GM23338 (cell line): ENCODE data around the gene RGS17. TPM values are rescaled to one million over a fixed set of nuclear protein-coding genes. Genes with fewer than 3 reads are reported as not detected.

Experiments
- ATAC-seq: fragments of 200-7000 bp; cut with Tn5 transposase; 3 replicates; pipeline ENCODE4 v1.9.1; 2020
- DNase-seq: peaks from one replicate; pipeline ENCODE4 v3.0.0-alpha.2; 2015; ENCODE audit warnings: low spot score
- H2AFZ ChIP-seq: fragments of 200-600 bp; sonication (generic); 2 replicates; pipeline ENCODE4 v1.8.0; 2016; ENCODE audit warnings: antibody characterized with exemption, mild to moderate bottlenecking, moderate library complexity
- H3F3A ChIP-seq: fragments of 200-600 bp; sonication (generic); replicated peaks from 2 replicates; pipeline ENCODE4 v1.8.0; 2017; ENCODE audit warnings: antibody characterized with exemption, mixed run types, low read depth
- H3K27ac ChIP-seq: fragments of 200-600 bp; sonication (generic); 2 replicates; pipeline ENCODE4 v1.6.1; 2016; ENCODE audit warnings: low read depth
- H3K27me3 ChIP-seq: fragments of 200-600 bp; sonication (generic); 2 replicates; pipeline ENCODE4 v1.8.0; 2016; ENCODE audit warnings: mild to moderate bottlenecking, mixed run types, moderate library complexity; ENCODE audit not compliant: insufficient read depth
- H3K36me3 ChIP-seq: fragments of 200-600 bp; sonication (generic); 2 replicates; pipeline ENCODE4 v1.8.0; 2016; ENCODE audit warnings: mild to moderate bottlenecking; ENCODE audit not compliant: insufficient read depth
- H3K4me1 ChIP-seq: fragments of 200-600 bp; sonication (generic); 2 replicates; pipeline ENCODE4 v1.8.0; 2016; ENCODE audit warnings: mild to moderate bottlenecking, moderate library complexity; ENCODE audit not compliant: insufficient read depth
- H3K4me2 ChIP-seq: fragments of 200-600 bp; sonication (generic); 2 replicates; pipeline ENCODE4 v1.7.1; 2017; ENCODE audit warnings: mixed run types
- H3K4me3 ChIP-seq: fragments of 200-600 bp; sonication (generic); 2 replicates; pipeline ENCODE4 v1.6.1; 2016; ENCODE audit warnings: mixed run types
- H3K79me2 ChIP-seq: fragments of 200-600 bp; sonication (generic); replicated peaks from 2 replicates; pipeline ENCODE4 v1.8.0; 2017; ENCODE audit warnings: mild to moderate bottlenecking; ENCODE audit not compliant: insufficient read depth
- H3K9me2 ChIP-seq: fragments of 200-600 bp; sonication (generic); 2 replicates; pipeline ENCODE4 v1.8.0; 2017; ENCODE audit not compliant: insufficient read depth
- H4K20me1 ChIP-seq: fragments of 200-600 bp; sonication (generic); replicated peaks from 2 replicates; pipeline ENCODE4 v1.8.0; 2017; ENCODE audit warnings: mild to moderate bottlenecking; ENCODE audit not compliant: insufficient read depth
- H3K27ac Mint-ChIP-seq: 2 replicates; pipeline ENCODE4 v1.8.0; 2020; ENCODE audit warnings: inconsistent platforms, mild to moderate bottlenecking, moderate library complexity, mixed read lengths
- H3K27me3 Mint-ChIP-seq: 3 replicates; pipeline ENCODE4 v1.8.0; 2022; ENCODE audit warnings: low read depth, mild to moderate bottlenecking, moderate library complexity, mixed read lengths, inconsistent platforms; ENCODE audit not compliant: insufficient read depth, poor library complexity
- H3K36me3 Mint-ChIP-seq: 3 replicates; pipeline ENCODE4 v1.8.0; 2021; ENCODE audit warnings: low read depth, mild to moderate bottlenecking, inconsistent platforms, moderate library complexity, mixed read lengths
- H3K4me1 Mint-ChIP-seq: 3 replicates; pipeline ENCODE4 v1.8.0; 2020; ENCODE audit warnings: mild to moderate bottlenecking, inconsistent platforms, mixed read lengths
- H3K4me3 Mint-ChIP-seq: 3 replicates; pipeline ENCODE4 v1.8.0; 2021; ENCODE audit warnings: moderate library complexity, mild to moderate bottlenecking, inconsistent platforms, mixed read lengths
- H3K9me3 Mint-ChIP-seq: 3 replicates; pipeline ENCODE4 v1.8.0; 2020; ENCODE audit warnings: moderate library complexity, mild to moderate bottlenecking, inconsistent platforms, mixed read lengths
- CREB1 ChIP-seq: fragments of 250-450 bp; sonication (Bioruptor Pico); IDR thresholded peaks from 2 replicates; pipeline ENCODE4 v1.5.0; 2020; ENCODE audit warnings: low read depth, mild to moderate bottlenecking, moderate library complexity
- EZH2phosphoT487 ChIP-seq: fragments of 200-600 bp; sonication (generic); IDR thresholded peaks from one replicate; pipeline ENCODE4 v1.8.1; 2018; ENCODE audit warnings: antibody characterized with exemption; ENCODE audit not compliant: unreplicated experiment
- JUNB ChIP-seq: IDR thresholded peaks from one replicate; pipeline ENCODE4 v1.6.1; 2016; ENCODE audit warnings: antibody characterized with exemption; ENCODE audit not compliant: unreplicated experiment
- NANOG ChIP-seq: IDR thresholded peaks from 2 replicates; pipeline ENCODE4 v1.6.1; 2016; ENCODE audit warnings: antibody characterized with exemption, borderline replicate concordance
- POLR2AphosphoS5 ChIP-seq: IDR thresholded peaks from 2 replicates; pipeline ENCODE4 v1.6.1; 2016; ENCODE audit warnings: antibody characterized with exemption, low read depth
- REST ChIP-seq: IDR thresholded peaks from one replicate; pipeline ENCODE4 v1.6.1; 2018; ENCODE audit warnings: antibody characterized with exemption; ENCODE audit not compliant: unreplicated experiment
- STAT1 ChIP-seq: IDR thresholded peaks from one replicate; pipeline ENCODE4 v1.6.1; 2016; ENCODE audit warnings: antibody characterized with exemption; ENCODE audit not compliant: unreplicated experiment
- ZNF114 ChIP-seq: fragments of 250-450 bp; sonication (Bioruptor Pico); IDR thresholded peaks from 2 replicates; pipeline ENCODE4 v1.5.0; 2020; ENCODE audit warnings: mild to moderate bottlenecking, moderate library complexity
- ZNF331 ChIP-seq: fragments of 250-450 bp; sonication (Bioruptor Pico); IDR thresholded peaks from 2 replicates; pipeline ENCODE4 v1.5.0; 2020; ENCODE audit warnings: low read depth, mild to moderate bottlenecking, moderate library complexity
- ZNF462 ChIP-seq: fragments of 250-450 bp; sonication (Bioruptor Pico); IDR thresholded peaks from 2 replicates; pipeline ENCODE4 v1.5.0; 2020; ENCODE audit warnings: mild to moderate bottlenecking, moderate library complexity
- polyA plus RNA-seq: library from polyadenylated mRNA; unstranded; fragments of >200 nt; fragmentation: Nextera tagmentation; extraction: Ambion mirVana; gene quantifications from 2 replicates; pipeline ENCODE4 v1.2.1, GENCODE V29; 2016
- total RNA-seq: library from RNA; depleted of rRNA; stranded (reverse); fragments of >200 nt; shearing (Covaris generic); gene quantifications from 2 replicates; pipeline ENCODE4 v1.2.3, GENCODE V29; 2014
- TF ChIP-seq, protein P1 (sequence below): IDR thresholded peaks from 2 replicates; pipeline ENCODE4 v1.6.1; 2016; ENCODE audit warnings: antibody characterized with exemption

The RGS17 gene
- total and polyA plus RNA-seq, 2 experiments from 2014 or later, result 12.1 to 12.3 TPM

DNA sequence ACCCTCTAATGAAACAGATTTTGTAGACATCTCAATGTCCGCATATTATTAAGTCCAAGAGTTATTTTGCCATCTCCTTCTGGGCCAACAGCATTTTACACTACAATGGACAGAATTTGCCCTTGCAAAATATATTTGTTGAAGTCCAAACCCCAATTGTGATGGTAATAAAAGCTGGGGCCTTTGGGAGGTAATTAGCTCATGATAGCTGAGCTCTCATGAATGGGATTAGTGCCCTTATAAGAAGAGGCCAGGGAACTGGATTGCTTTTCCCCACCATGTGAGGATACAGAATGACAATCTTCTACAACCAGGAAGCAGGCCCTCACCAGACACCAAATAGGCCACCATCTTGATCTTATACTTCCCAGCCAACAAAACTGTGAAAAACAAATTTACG is 83.7 kb downstream of the RGS17 start (continued):
- no peak for TF ChIP-seq EZH2phosphoT487
- TF ChIP-seq POLR2AphosphoS5, result no peak
- no peak for TF ChIP-seq REST

- Histone ChIP-seq H3K4me2 (no peak overlapping the region), H2AFZ (no peak overlapping the region), H3K4me1 (no peaks in the 10 kb centered on the region), H4K20me1 (no peaks in the 10 kb centered on the region), H3K27ac (no peak overlapping the region), H3K9me2 (peaks cover 7% of the 10 kb centered on the region; the same call in 1 of the 2 replicates), H3K27me3 (no peaks in the 10 kb centered on the region), H3K79me2 (no peaks in the 10 kb centered on the region), H3K4me3 (no peak overlapping the region), H3F3A (no peaks in the 10 kb centered on the region), H3K36me3 (no peaks in the 10 kb centered on the region)
- H3K4me3 Mint-ChIP-seq, result no peak overlapping the region
- H3K36me3 Mint-ChIP-seq, result 0 out of 3 replicates have a peak, but pooled peaks cover 5% of the 10 kb centered on the region
- H3K27me3 Mint-ChIP-seq, result no peaks in the 10 kb centered on the region
- H3K9me3 Mint-ChIP-seq, result no peaks in the 10 kb centered on the region
- DNase-seq (no peak), ATAC-seq (no peak)
- no peak overlapping the region for H3K27ac Mint-ChIP-seq
- H3K4me1 Mint-ChIP-seq, result peaks cover 28% of the 10 kb centered on the region
- TF ChIP-seq STAT1 (no peak), POLR2AphosphoS5 (no peak), ZNF462 (CRISPR knock-in tag) (no peak), ZNF331 (no peak), JUNB (no peak), NANOG (no peak), CREB1 (CRISPR knock-in tag) (no peak), ZNF114 (CRISPR knock-in tag) (no peak), REST (no peak)
- TF ChIP-seq, protein P1, sequence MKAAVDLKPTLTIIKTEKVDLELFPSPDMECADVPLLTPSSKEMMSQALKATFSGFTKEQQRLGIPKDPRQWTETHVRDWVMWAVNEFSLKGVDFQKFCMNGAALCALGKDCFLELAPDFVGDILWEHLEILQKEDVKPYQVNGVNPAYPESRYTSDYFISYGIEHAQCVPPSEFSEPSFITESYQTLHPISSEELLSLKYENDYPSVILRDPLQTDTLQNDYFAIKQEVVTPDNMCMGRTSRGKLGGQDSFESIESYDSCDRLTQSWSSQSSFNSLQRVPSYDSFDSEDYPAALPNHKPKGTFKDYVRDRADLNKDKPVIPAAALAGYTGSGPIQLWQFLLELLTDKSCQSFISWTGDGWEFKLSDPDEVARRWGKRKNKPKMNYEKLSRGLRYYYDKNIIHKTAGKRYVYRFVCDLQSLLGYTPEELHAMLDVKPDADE, result no peak
These were observed 85.8 kb downstream of the RGS17 start for GRCh38 chr6:153045271-153045670.
